HL-60/S4 treated with retinoic acid at 250 ng/mL for 4 days and 3 days (cell line): ENCODE data around the gene CLOCK.

Experiments
- in situ Hi-C: fragments of 300-500 bp; cut with MboI; formaldehyde crosslinking; loops from 2 replicates; pipeline ENCODE4 v1.7.0; 2022; ENCODE audit warnings: low sequenced_read_pairs

The CLOCK gene

DNA sequence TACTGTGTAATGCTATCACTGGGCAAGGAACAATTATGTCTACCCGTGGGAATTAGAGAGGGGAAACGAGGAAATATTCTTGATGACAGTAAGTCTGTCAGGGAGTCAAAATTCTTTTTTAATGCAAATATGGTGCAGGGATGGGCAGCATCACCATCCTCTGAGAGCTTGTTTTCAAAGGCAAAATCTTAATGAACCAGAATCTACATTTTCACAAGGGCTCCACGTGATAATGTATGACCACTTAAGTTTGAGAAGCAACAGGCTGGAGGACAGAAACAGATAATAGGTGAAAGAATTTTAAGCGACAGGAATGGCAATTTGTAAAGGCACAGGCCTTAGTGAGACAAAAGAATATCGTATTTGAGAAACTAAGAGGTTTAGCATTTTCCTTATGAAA is 63.4 kb downstream of the CLOCK start:
- in situ Hi-C loops, result no loop called here

DNA sequence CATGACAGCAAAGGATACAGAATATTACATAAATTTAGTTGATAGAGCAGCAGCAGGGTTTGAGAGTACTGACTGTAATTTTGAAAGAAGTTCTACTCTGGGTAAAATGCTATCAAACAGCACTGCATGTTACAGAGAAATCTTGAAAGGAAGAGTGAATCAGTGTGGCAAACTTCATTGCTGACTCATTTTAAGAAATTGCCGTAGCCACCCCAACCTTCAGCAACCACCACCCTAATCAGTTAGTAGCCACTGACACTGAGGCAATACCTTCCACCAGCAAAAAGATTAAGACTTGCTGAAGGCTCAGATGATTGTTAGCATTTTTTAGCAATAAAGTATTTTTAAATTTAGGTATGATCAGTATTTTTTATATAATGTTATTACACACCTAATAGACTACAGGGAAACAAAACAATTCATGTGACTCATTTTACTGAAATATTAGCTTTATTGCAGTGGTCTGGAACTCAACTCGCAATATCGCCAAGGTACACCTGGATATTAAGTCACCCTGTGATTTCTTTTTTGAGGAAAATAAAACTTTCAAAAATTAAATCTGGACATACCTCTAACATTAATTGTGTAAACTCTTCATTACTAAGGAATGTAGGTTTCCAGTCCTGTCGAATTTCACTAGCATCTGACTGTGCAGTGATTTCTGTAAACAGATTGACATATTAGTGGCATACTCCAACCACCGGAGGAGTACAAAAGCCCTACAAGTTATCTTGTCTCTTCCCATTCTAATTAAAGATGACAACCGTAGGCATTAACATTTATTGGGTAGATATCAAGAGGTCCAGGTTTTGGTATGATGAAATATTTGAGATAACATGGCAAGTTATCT is 71.1 kb downstream of the CLOCK start:
- in situ Hi-C loops, result no loop called here

DNA sequence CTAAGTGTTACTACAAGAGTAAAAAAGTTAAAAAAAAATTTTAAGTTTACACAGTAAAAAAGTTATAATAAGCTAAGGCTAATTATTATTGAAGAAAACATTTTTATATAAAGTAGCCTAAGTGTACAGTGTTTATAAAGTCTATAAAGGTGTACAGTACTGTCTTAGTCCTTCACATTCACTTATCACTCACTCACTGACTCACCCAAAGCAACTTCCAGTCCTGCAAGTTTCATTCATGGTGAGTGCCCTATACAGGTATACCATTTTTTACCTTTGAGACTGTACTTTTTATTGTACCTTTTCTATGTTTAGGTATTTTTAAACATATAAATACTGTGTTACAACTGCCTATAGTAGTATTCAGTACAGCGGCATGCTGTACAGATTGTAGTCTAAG is 76.7 kb downstream of the CLOCK start:
- in situ Hi-C loops, result no loop called here

DNA sequence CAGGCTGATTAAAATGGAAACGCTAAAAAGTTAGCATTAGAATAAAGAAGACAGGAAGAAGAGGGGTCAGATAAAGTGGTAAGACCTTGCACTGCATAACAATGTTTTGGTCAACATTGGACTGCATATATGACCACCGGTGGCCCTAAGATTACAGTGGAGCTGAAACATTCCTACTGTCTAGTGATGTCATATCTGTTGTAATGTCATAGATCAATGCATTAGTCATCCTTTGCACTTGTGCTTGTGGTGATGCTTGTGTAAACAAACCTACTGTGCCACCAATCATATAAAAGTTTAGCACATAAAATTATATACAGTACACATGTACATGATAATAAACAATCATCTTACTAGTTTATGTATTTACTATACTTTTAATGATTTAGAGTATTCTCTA is 78.0 kb downstream of the CLOCK start:
- in situ Hi-C loops, result no loop called here

DNA sequence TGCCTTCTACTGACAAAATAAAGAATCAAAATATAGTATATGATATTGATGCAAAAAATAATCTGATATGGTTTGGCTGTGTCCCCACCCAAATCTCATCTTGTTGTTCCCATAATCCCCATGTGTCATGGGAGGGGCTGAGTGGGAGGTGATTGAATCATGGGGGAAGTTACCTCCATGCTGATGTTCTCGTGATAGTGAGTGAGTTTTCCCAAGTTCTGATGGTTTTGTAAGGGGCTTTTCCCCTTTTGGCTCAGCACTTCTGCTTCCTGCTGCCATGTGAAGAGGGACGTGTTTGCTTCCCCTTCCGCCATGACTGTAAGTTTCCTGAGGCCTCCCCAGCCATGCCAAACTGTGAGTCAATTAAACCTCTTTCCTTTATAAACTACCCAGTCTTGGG is 80.7 kb downstream of the CLOCK start:
- in situ Hi-C loops, result no loop called here

DNA sequence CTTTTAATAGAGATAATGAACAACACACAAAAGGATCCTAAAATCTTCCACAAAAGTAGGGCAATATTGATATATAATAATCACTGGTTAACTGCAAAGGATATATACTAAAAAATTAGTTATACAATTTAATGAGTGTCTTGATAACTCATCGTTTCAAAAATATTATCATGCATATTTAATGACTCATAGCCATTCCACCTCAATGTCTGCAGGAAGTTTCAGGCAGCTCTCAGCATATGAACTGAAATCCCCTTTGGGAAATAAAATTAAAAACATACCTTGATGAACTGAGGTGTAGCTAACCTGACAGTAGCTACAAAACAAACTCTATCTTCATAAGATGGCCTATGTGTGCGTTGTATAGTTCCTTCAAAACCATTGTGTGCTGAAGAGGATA is 88.1 kb downstream of the CLOCK start:
- in situ Hi-C loops, result no loop called here

DNA sequence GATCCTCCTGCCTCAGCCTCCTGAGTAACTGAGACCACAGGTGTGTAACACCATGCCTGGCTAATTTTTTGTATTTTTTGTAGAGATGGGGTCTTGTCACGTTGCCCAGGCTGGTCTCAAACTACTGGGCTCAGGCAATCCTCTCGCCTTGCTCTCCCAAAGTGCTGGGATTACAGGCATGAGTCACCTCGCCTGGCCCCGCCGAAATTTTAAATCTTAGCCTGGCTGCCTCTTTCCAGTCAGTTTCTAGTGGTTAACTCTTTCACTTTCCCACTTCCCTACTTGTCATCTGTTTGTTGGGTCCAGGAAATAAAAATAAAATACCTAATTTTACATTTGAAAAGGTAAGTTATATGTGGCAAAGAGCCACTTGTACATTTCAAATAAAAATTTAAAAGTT is 88.5 kb downstream of the CLOCK start:
- in situ Hi-C loops, result no loop called here

DNA sequence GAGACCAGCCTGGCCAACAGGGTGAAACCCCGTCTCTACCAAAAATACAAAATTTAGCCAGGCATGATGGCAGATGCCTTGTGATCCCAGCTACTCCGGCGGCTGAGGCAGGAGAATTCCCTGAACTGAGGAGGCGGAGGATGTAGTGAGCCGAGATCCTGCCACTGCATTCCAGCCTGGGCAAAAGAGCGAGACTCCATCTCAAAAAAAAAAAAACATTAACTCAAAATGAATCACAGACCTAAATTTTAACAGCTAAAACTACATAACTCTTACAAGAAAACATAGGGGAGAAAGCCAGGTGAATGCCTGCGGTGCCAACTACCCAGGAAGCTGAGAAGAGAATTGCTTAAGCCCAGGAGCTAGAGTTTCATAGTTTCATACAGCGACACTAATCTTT is 96.1 kb downstream of the CLOCK start:
- in situ Hi-C loops, result no loop called here

DNA sequence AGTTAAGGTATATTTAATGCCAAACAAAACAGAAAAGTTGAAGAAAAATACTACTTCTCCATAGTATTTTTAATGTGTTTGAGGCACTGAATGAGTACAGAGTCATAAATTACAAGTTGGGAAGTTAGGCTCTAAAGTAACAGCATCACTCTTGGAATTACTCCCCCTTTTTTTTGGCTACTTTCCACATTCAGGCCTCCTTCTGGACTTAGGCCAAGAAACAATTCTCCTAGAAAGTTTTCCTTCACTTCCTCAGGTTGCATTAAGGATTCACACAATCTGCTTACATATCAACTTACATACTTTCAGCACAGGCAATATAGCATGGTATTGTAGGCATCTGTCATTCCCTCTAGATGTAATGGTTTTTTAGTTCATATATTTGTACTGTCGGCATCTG is 98.9 kb downstream of the CLOCK start:
- in situ Hi-C loops, result no loop called here

DNA sequence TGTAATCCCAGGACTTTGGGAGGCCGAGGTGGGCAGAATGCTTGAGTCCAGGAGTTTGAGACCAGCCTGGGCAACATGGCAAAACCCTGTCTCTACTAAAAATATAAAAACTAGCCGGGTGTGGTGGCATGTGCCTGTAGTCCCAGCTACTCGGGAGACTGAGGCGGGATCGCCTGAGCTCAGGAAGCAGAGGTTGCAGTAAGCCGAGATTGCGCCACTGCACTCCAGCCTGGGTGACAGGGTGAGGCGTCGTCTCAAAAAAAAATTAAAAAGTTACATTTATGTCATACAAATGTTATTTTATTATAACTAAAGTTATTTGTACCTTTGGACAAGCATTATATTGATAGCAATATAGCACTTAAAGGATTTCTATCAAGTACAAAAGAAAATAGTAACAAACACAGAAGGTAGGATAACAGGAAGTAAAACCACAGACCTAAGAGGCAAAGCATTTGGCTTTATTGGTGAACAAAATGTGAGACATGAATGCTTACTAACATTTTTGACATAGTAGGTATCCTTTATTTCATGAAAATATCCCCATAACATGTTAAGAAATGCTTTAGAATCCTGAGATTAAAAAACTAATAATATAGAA is 99.5 kb downstream of the CLOCK start:
- in situ Hi-C loops, result no loop called here

DNA sequence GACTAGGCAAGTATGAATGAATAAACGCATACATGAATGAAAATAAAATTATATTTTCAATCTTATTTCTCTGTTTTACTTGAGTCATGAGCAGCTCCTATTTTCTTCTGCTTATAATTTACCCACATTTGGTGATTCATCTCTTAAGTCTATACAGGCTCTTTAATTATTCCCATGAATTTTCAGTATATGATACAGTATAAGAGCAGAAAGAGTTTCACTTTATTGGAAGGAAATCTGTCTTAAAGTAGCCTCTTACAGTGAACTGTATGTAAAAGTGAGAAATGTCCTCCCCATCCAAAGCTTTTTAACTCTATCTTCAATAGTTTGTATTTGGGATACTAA is 100.2 kb downstream of the CLOCK start:
- in situ Hi-C loops, result no loop called here

DNA sequence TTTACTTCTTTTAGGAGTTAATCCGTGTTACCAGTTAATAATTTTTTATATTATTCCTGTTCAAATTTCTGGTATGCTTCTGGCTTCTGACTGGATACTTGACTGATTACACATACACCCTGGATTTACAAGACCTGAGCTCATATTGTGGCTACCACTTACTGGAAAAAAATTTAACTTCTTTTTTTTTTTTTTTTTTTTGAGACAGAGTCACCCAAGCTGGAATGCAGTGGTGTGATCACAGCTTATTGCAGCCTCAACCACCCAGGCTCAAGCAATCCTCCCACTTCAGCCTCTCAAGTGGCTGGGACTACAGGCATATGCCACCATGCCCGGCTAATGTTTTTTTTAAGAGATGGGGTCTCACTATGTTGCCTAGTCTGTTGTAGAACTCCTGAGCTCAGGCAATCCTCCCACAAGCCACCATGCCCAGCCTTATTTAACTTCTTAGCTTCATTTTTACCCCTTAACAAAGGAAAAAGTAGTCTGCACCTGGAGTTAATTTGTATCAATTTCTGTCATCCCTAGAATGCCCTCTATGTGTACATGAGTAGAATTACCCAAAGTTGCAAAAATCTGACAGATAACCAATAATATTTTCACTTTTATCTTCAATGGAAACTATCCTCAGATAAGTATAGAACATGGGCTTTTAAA is 100.7 kb downstream of the CLOCK start:
- in situ Hi-C loops, result no loop called here

DNA sequence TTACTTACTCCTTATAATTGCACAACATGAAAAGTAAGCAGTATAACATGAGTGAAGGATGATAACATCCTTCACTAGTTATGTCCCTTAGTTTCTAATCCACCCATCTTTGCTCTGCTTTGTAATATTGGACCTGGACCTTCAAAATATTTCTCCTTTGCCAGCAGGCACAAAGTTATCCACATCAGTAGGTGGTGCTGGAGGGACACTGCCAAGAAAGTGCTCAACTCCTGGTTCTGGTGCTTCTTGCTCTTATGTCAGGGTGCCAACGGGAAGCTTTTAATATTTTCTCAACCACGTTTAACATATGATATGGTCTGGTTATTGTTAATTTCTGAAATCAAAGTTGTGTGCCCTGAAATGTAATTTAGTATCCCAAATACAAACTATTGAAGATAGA is 101.9 kb downstream of the CLOCK start:
- in situ Hi-C loops, result no loop called here

DNA sequence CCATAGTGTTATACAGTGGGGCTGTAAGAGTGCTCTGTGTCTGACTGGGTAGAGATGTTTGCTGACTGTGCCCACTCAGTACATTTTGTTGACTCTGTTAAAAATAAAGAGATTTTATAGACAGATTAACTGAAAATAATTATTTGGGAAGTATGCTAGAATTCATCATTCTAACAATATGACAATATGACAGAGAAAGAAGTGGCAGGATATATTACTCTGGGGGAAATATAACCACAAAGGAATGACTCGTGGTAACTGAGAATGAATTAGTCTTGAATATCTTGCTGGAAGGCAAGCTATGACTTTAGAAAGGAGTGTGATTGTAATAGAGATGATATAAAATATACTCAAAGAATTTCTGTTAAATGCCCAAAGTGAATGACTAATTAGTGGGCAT is 104.2 kb downstream of the CLOCK start:
- in situ Hi-C loops, result no loop called here

DNA sequence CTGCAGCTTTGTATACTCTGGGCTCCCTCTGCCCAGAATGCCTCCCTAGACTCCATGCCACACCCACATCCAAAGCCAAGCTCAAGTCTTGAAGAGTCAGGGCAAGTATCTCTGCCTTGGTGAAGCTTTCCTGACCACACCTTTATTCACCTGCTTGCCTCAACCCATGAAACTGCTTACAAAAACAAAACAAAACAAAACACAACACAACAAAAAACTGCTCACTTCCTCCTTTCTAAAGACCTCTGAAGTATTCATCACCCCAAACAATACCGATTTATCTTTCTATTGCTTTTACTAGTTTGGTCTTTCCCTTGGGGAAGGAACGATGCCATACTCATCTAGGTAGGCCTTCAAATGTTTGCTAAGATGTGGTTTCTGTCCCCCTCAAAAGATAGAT is 105.9 kb downstream of the CLOCK start:
- in situ Hi-C loops, result no loop called here

DNA sequence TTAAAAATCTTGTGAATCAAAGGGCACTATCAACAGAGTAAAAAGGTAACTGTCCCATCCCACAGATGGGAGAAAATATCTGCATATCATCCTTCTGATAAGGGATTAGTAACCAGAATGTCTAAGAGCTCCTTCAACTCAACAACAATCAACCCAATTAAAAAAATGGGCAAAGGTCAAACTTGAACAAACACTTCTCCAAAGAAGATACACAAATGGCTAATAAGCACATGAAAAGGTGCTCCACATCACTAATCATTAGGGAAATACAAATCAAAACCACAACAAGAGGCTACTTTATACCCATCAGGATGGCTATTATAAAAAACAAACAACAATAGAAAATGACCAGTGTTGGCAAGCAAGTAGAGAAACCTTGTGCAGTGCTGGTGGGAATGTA is 107.7 kb downstream of the CLOCK start:
- in situ Hi-C loops, result no loop called here

DNA sequence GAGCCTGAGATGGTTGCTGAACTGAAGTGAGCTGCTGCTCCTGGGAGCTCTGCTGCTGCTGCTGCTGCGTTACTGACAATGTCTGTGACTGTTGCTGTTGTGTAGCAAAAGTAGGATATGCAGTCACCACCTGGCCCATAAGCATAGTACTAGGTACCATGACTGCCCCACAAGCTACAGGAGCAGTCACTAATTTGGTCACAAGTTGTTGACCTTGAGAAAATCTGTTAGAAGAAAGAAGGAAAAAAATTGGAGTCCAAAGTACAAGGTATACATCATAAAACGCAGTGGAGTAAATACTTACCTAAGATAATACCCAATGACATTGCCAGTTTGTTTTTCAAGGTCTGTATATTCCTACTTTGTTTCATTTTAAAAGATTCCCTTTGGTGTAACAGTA is 108.4 kb downstream of the CLOCK start:
- in situ Hi-C loops, result no loop called here

DNA sequence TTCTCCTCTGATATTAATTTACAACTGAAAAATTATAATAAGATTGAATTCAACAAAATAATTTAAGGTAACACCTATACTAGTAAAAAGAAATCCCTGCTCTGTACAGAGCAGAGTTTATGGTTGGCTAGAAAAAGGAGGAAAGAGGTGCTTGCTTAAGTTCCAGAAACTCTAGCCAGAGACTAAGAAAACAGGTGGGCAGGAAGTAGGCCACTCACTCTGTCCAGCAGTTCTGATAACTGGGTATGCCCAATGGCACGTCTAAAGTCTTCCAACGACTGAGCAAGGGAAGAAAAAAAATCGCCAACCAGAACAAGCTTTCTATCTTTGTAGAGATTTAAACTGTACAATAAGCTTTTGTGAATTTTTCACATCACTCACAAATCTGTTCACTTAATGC is 108.9 kb downstream of the CLOCK start:
- in situ Hi-C loops, result no loop called here

DNA sequence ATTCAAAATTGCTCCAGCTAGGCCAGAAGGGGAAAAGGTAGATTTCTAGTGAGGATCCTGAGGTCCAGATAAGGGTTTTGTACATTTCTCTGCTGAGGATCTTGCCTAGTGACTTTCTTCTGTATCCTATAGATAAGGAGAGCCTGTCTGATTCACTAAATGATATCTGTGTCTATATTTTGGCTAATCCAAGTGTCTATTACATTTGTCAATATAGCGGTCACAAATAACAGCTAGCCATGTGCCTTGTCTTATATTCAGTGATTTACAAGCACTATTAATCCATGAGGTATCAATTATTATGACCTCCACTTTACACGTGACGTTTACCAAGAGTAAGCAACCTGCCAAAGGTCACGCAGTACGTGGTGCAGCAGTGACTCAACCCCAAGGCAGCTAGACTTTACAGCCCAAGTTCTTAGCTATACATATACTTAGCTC is 109.3 kb downstream of the CLOCK start:
- in situ Hi-C loops, result no loop called here

DNA sequence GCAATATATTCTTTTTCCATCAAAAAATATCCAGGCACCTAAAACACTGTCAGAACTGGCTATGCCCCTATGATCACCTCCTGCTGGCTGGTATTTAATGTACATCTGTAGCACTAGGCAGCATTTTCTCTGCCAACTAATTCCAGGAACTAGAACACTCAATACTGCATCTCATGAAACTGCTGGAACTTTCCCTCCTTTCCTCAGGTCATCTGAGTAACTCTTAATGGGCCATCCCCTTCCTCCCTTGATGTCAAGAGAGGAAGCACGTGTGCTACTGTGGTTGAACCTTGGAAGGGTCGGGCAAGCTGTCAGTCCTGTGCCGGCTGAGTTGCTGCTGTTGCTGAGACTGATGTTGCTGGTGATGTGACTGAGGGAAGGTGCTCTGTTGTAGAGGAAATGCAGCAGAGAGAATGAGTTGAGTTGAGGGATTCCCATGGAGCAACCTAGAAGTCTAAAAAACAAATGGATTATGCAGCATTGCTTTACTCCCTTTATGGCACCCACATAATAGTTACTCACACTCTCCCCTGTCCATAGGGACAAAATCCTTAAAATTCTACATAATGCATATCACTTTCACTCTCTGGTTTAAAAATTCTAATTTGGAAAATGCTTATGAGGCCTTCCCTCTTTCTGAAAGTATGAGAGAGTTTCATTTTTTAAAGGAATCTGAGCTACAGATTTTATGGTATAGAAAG is 111.4 kb downstream of the CLOCK start:
- in situ Hi-C loops, result no loop called here

DNA sequence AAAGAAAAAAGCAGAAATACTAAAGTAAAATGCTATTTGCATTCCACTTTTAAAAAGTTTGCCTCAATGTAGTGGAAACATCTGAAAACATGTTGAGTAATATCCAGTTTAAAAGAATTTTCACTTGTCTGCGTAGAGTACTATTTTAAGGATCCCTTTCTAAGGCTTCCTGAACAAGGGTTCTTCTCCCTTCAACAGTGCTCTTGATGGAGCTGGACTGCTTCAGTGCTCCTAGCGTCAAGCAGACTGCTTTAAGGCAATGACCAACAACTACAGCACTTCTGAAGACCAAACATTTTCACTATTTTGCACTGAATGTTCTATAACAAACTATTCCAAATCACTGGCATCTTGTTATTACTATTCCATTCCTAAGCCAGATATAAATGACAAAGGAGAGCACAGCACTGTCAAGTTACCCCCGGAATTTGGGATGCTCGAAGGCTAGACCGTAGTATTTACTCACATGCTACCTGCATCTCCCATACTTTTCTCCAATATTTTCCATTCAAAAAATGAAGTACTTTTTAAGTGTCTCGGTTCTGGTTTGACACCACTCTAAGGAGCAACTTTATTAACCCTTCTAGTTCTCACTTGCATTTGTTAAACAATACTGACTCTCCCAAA is 114.9 kb downstream of the CLOCK start:
- in situ Hi-C loops, result no loop called here
